Dermis blood vessel endothelial cell (primary cell): ENCODE data around the gene PARD3B. TPM values are rescaled to one million over a fixed set of nuclear protein-coding genes. Genes with fewer than 3 reads are reported as not detected.

Source experiments
- DNase-seq: peaks from one replicate; pipeline ENCODE4 v3.0.0; 2010
- total RNA-seq: library from RNA; depleted of rRNA; stranded (reverse); fragments of >200 nt; gene quantifications from 2 replicates; pipeline ENCODE4 v1.2.3, GENCODE V29; 2014

PARD3B gene
- total RNA-seq, 1 donor from 2014 or later = 13.3 TPM

- DNase-seq = no peak
Measured at GRCh38 chr2:205580212-205580987, 1035.1 kb downstream of the PARD3B start.

GRCh38 chr2:205582366-205582765, 1037.1 kb downstream of the PARD3B start:
- no peak for DNase-seq

GRCh38 chr2:205585449-205586383, 1040.4 kb downstream of the PARD3B start:
- no peak for DNase-seq

GRCh38 chr2:205586626-205587025, 1041.4 kb downstream of the PARD3B start:
- no peak for DNase-seq

GRCh38 chr2:205589479-205589878, 1044.2 kb downstream of the PARD3B start:
- DNase-seq = no peak

- DNase-seq = peak; percentile 7
Measured at GRCh38 chr2:205590759-205591158, 1045.5 kb downstream of the PARD3B start.

GRCh38 chr2:205593891-205594290, 1048.6 kb downstream of the PARD3B start:
- no peak for DNase-seq

- DNase-seq = no peak
Measured at GRCh38 chr2:205596581-205596980, 1051.3 kb downstream of the PARD3B start.

GRCh38 chr2:205605638-205606304, 1060.5 kb downstream of the PARD3B start:
- DNase-seq = no peak

- DNase-seq = no peak
Measured at GRCh38 chr2:205607146-205607545, 1061.9 kb downstream of the PARD3B start.

GRCh38 chr2:205609113-205609512, 1063.8 kb downstream of the PARD3B start:
- DNase-seq = no peak

GRCh38 chr2:205610437-205610836, 1065.2 kb downstream of the PARD3B start:
- no peak for DNase-seq

- DNase-seq = no peak
Measured at GRCh38 chr2:205612636-205613035, 1067.4 kb downstream of the PARD3B start.

GRCh38 chr2:205613970-205614559, 1068.8 kb downstream of the PARD3B start:
- peak; percentile 4 for DNase-seq

GRCh38 chr2:205614965-205615364, 1069.7 kb downstream of the PARD3B start:
- no peak for DNase-seq

GRCh38 chr2:205617905-205618304, 1072.6 kb downstream of the PARD3B start:
- DNase-seq = no peak

GRCh38 chr2:205619600-205619999, 1074.3 kb downstream of the PARD3B start:
- no peak for DNase-seq

- DNase-seq = no peak
Measured at GRCh38 chr2:205627085-205627484, 1081.8 kb downstream of the PARD3B start.

GRCh38 chr2:205628422-205628821, 1083.1 kb downstream of the PARD3B start:
- DNase-seq = no peak

- DNase-seq = no peak
Measured at GRCh38 chr2:205629091-205629776, 1084.0 kb downstream of the PARD3B start.

- no peak for DNase-seq
Measured at GRCh38 chr2:205633994-205634393, 1088.7 kb downstream of the PARD3B start.
